Stimulated activated CD8-positive, alpha-beta memory T cell treated with anti-CD3 and anti-CD28 coated beads, Interleukin-4, amount 100 ng/mL, for 1 hour (primary cell): ENCODE data around the gene PIP5KL1.

Source experiments
- DNase-seq, 2 donors: peaks; one replicate each; pipeline ENCODE4 v3.0.0-alpha.2; 2020; ENCODE audit warnings: low read depth in 2 of 2, low spot score in 1 of 2

The PIP5KL1 gene, protein sequence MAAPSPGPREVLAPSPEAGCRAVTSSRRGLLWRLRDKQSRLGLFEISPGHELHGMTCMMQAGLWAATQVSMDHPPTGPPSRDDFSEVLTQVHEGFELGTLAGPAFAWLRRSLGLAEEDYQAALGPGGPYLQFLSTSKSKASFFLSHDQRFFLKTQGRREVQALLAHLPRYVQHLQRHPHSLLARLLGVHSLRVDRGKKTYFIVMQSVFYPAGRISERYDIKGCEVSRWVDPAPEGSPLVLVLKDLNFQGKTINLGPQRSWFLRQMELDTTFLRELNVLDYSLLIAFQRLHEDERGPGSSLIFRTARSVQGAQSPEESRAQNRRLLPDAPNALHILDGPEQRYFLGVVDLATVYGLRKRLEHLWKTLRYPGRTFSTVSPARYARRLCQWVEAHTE

DNA sequence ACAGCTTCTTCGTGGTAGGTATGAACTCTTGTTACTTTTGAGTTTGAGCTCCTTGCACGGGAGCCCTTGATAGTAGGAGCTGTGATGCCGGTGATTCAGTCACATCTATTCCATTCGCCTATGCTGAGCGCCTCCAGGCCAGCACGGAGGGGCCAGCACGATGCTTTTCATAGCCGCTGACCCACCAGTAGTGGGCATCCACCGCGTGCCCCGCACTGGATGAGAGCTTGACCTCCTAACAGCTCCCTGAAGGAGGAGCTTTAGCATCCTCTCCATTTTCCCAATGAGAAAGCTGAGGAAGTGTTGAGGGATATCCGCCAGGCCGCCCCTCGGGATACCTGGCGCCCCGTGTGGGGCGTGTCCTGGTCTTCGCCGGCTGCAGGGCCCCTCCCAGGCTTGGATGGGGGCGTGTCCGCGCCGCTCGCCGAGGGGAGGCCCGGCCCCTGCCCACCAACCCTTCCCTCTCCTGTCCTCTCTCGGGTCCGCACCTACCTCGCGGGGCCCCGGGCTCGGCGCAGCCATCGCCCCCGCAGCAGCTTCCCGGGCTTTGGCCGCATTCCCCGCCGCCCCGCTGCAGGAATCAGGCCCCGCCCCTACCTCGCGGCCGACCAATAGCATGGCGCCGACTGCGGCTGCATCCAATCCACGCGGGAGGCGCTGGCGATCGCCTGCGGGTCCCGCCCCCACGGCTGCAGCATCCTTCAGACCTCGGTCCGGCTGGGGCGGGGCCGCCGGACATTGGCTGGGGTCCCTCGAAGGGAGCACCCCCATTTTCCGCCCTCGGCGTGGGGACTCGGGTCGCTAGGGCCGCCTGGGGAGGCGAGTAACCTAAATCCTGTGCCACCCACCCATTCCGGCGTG is at the start of gene PIP5KL1:
PIP5KL1 (minus strand) TSS at position 547 of the 861 bp plus-strand sequence; CDS start at position 522, 25 bp downstream.
- no peak for DNase-seq

- DNase-seq: no peak
These were observed 49.6 kb upstream of the PIP5KL1 start for GRCh38 chr9:127980060-127980705.

GRCh38 chr9:127979333-127980059 is 48.9 kb upstream of the PIP5KL1 start:
- no peak for DNase-seq

DNA sequence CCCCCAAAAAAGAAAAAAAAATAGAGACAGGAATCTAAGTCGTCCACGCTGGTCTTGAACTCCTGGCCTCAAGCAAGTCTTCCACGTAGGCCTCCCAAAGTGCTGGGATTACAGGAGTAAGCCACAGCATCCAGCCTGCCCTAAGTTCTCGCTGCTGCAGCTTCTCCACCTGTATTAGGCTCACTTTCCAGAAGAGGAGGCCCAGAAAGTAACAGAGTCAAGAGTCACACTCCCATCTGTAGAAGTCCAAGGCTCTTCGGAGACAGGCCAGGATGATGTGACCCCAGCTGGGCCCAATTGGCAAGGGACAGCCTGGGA is 48.4 kb upstream of the PIP5KL1 start:
- no peak for DNase-seq

GRCh38 chr9:127977884-127978647 is 47.5 kb upstream of the PIP5KL1 start:
- no peak for DNase-seq

DNA sequence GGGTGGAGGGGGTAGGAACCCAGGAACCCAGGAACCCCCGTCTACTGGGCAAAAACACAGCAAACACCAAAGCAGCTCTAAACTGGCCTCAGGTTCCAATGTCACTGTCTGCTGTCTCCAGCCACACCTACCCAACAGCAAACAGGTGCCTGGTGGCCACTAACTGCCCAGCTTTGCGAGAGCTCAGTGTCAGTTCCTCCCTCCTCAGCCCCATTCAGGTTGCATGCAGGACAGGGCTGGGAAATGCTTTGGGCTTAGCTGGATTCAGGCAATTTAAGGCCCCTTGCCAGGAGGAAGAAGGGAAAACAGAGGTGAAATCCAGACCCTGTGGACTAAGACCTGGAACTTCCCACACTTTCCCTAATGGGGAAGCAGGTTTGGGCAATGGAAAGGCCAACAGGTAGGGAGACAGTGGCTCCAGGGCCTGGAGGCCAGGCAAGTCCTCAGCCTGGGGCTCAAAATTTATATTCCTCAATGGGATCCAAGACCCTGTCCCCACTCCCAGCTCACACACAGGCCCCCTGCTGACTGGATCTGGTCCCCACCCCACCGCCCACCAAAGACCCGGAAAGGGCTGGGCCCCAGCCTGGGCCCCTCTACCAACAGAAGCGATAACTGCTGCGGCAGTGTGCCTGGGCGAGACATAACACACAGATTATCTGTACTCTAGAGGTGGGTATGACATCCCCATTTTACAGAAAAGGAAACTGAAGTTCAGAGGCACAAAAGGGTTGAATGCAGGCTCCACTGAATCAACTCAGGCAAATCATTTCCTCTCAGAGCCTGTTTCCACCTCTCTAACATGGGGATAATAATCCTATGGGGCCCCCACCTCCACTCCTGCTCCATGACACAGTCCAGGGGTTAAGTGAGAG is 46.7 kb upstream of the PIP5KL1 start:
- no peak for DNase-seq

DNA sequence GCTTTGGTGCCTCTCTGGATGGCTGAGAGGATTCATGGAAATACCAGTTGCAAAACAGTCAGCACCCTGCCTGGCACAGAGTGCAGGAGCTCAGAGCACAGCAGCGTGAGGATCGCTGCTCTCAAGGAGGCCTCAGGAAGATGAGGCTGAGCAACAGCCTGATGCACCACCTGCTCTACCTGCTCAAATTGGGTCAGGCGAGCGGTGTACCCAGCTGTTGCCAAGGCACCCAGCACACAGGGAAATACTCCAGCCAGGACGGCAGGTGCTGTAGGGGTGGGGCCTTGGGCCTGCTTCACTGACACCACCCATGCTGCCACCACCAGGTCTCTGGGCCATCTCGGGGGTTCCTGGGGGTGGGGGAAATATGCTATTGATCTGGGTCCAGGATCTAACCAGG is 45.9 kb upstream of the PIP5KL1 start:
- no peak for DNase-seq

DNA sequence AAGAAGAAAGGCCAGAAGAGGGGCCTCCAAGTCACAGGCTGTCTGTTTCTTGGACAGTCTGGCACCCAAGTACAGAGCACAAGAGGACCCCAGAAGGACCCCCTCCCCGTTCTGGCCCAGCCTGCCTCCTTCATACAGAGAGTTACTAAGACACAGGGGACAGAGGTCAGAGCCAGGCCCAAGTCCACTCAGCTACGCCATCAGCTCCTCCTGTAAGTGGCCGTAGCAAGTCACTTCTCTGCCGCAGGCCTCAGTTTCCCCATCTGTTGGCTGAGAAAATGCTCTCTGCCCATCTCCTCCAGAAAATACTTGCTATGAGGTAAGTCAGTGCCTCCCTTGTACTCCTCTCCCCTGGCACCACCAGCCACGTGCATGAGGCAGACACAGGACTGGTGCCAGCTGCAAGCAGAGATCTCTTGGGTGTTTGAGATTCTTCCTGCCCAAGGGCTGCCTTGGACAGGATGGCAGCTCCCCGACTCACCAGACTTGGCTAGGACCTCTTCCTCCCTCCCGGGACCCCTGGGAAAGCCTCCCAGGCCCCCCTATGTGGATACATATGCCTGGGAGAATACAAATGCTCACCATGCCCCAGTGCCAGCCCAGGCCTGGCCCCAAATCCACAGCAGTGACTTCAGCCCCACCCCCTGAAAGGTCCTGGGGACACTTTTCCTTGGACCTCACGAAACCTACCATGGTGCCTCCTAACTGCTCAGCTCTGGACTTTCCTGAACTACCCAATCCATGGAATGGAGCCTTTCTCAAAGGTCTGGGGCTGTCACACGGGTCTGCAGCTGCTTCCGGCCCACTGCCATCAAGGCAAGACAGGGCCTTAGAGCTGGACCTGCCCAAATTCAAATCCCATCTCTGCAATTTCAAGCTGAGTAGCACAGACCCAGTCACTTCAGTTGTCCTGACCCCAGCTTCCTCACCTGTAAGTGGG is 45.1 kb upstream of the PIP5KL1 start:
- no peak for DNase-seq

- no peak for DNase-seq
These were observed 44.2 kb upstream of the PIP5KL1 start for GRCh38 chr9:127974769-127975261.

GRCh38 chr9:127974001-127974768 is 43.6 kb upstream of the PIP5KL1 start:
- no peak for DNase-seq

DNA sequence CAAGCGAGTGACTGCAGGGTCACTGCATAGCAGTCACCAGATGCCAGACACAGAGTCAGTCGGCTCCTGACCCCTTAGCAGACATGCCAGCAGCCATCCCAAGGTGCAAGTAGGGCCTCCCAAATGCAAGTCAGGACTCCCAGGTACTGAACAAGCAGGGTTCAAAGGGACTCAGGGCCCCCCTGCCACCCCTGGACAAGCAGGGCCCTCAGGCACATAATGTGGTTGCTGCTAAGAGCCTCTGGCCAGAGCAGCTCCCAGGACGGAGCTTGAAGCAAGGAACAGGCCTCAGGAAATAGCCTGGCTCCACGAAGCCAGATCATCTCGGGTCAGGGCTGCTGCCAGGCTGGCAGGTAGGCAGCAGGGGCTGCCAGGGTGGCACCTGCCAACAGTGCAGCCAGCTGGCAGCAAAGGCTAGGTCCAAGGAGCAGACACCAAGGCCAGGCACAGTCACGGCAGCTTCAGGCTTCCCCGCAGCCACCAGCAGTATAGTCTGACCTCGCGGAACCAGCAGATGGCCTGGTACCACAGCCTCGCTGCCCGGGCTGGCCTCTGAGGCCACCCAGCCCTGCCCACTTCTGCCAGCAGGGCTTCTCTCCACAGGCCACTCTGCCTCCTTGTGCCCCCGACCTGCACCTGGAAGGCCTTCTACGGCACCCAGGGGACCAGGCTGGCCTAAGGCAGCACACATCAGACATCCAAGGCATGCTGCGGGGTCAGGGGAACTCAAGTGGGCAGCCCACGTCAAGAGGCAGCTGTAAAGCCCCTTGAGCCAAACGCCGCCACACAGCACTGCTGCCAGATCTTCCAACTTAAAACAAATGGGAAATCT is 42.8 kb upstream of the PIP5KL1 start:
- DNase-seq: no peak

DNA sequence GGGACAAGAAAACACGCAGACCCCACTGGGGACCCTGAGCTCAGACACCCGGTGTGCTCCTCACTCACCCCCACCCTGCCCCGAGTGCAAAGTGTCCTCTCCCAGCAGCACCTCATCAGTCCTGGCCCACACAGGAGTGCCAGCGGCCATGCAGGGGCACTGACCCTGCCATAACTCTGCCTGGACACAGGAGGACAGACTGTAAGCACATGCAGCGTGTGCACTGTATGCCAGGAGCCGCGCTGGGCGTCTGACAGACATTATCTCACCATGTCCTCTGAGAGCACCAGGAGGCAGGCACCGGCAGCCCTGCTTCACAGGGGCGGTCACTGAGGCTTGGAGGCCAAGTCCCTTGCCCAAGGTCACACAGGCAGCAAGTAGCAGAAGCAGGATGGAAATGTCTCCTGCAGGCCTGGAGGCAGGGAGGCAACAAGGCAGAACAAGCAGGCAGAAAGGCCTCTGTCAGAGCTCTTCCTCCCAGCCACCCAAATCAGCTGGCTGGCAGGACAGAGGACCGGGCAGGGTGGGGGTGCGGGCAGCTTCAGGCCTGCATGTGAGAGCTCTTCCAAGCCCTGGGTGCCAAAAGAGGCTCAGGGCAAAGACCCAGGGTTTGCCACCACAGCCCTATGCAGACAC is 41.8 kb upstream of the PIP5KL1 start:
- no peak for DNase-seq

- DNase-seq: no peak
These were observed 41.0 kb upstream of the PIP5KL1 start for GRCh38 chr9:127971357-127972235.

DNA sequence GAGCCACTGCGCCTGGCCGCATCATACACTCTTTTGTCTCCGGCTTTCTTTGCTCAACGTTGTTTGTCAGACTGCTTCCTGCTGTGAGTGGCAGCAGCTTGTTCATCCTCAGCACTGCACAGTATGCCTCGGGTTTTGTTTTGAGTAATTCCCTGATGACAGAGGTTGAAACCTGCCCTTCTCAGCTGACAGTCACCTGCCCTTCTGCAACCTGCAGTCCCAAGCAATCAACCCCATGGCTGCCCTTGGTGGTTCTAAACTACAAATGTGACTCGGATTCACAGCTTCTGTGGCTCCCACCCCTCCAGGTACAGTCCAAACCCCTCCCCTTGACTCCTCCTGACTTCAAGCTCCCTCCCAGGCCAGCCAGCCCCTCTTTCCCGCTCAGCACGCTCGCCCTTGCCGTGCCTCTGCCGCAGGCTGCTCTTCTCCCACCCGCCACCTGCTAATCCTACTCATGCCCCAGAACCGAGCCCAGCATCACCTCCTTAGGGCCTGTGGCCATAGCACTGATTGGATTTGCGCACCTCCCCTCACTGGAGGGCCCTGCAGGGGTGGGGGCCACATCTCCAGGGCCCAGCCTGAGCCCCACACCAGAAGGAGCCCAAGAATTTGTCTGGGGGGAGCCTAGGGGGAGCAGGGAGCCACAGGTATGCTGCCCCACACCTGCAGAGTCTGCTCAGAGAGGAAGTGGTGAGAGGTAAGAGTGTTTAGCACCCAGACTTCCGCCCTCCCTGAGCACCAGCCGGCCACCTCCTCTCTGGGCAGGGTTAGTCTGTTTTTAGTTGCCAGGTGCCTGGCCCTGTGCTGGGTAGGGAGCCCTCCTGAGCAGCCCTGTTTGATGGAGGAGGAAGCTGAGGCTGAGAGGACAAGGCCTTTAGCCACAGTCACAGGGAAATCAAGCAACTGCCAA is 40.1 kb upstream of the PIP5KL1 start:
- peak in 1 of 2 donors; percentile 28 for DNase-seq
